ENCODE results near the gene POLR3K.

- TF ChIP-seq CTCF (IDR thresholded peaks at IDR 0.05 in 8 of 11, conservative IDR thresholded peaks at IDR 0.05 in 3 of 11) = no peak
- no peak for TF ChIP-seq POLR2A (IDR thresholded peaks at IDR 0.05)
Observed at GRCh38 chr16:88613-89012, 35.2 kb upstream of the POLR3K start.
